ENCODE measurements around the gene GPR108. TPM values are rescaled to one million over a fixed set of nuclear protein-coding genes. Genes with fewer than 3 reads are reported as not detected.
A peak's percentile ranks its signal among the peaks of the same experiment; 100 is the strongest.

Gene GPR108
- polyA plus RNA-seq (2013), result 45.3 and 47.5 TPM in 2 replicates

- Histone ChIP-seq H2AFZ (ENCODE audit: insufficient read depth, low read length, poor library complexity) (peak within 1 kb of the TSS; percentile 87), H3K4me1 (ENCODE audit: control insufficient read depth in 1 of 2, insufficient read depth in 2 of 2, low read length in 2 of 2) (peaks cover 25 to 28% of the 10 kb centered on the region in 2 experiments), H3K18ac (ENCODE audit: low read length) (peak within 1 kb of the TSS; percentile 93), H2BK12ac (ENCODE audit: low read length) (peak within 1 kb of the TSS; percentile 68), H4K12ac (ENCODE audit: low read depth, low read length) (peak within 1 kb of the TSS; percentile 93), H3K9ac (ENCODE audit: low read length) (peak within 1 kb of the TSS; percentile 91), H3K14ac (ENCODE audit: low read length) (peak within 1 kb of the TSS; percentile 97), H3K27me3 (ENCODE audit: insufficient read depth, low read length) (no peaks in the 10 kb centered on the region), H2BK5ac (ENCODE audit: low read depth, low read length, poor library complexity) (peak within 1 kb of the TSS; percentile 98), H3K4me2 (ENCODE audit: low read length) (peak within 1 kb of the TSS; percentile 86), H2BK120ac (ENCODE audit: insufficient read depth, low read length, poor library complexity) (peak within 1 kb of the TSS; percentile 98), H4K8ac (ENCODE audit: low read depth, low read length) (peak within 1 kb of the TSS; percentile 96), H3K79me1 (ENCODE audit: low read length) (peaks cover 38% of the 10 kb centered on the region), H2AK5ac (ENCODE audit: low read length) (peak within 1 kb of the TSS; percentile 27), H3K36me3 (ENCODE audit: control insufficient read depth in 1 of 2, insufficient read depth in 2 of 2, low read length in 2 of 2) (peaks cover 11 to 16% of the 10 kb centered on the region in 2 experiments), H3K23ac (ENCODE audit: low read length) (no peak within 1 kb of the TSS), H3K79me2 (ENCODE audit: control insufficient read depth, insufficient read depth, low read length, poor library complexity) (peaks cover 19% of the 10 kb centered on the region), H3K27ac (ENCODE audit: low read depth, low read length) (peak within 1 kb of the TSS; percentile 97), H4K91ac (ENCODE audit: low read depth, low read length) (peak within 1 kb of the TSS; percentile 97), H3K9me3 (ENCODE audit: insufficient read depth, low read depth, low read length) (no peaks in the 10 kb centered on the region), H3K4me3 (ENCODE audit: low read depth, low read length) (peak within 1 kb of the TSS; percentile 79), H3K4ac (ENCODE audit: low read depth, low read length) (peak within 1 kb of the TSS; percentile 61)
- WGBS (ENCODE audit: extremely low coverage, insufficient coverage, insufficient read length), result no CpG with 5 or more reads among the region's 55 CpGs
- DNase-seq, result peak; percentile 100
These were observed at the start of gene GPR108 for GRCh38 chr19:6737284-6737872. Gene GPR108 (minus strand): TSS chr19:6737580. CDS start chr19:6737576, 4 bp downstream.

GRCh38 chr19:6779206-6779605, 41.8 kb upstream of the GPR108 start:
- Histone ChIP-seq H3K79me2 (ENCODE audit: control insufficient read depth, insufficient read depth, low read length, poor library complexity) (no peaks in the 10 kb centered on the region), H3K23ac (ENCODE audit: low read length) (no peak overlapping the region), H4K12ac (ENCODE audit: low read depth, low read length) (no peak overlapping the region), H3K4me1 (ENCODE audit: control insufficient read depth in 1 of 2, insufficient read depth in 2 of 2, low read length in 2 of 2) (peaks cover 0 to 1% of the 10 kb centered on the region in 2 experiments), H3K36me3 (ENCODE audit: control insufficient read depth in 1 of 2, insufficient read depth in 2 of 2, low read length in 2 of 2) (no peaks in the 10 kb centered on the region), H4K8ac (ENCODE audit: low read depth, low read length) (no peak overlapping the region), H3K9me3 (ENCODE audit: insufficient read depth, low read depth, low read length) (peaks cover 2% of the 10 kb centered on the region), H3K4me2 (ENCODE audit: low read length) (no peak overlapping the region), H2BK5ac (ENCODE audit: low read depth, low read length, poor library complexity) (no peak overlapping the region), H3K79me1 (ENCODE audit: low read length) (no peaks in the 10 kb centered on the region), H2AFZ (ENCODE audit: insufficient read depth, low read length, poor library complexity) (no peak overlapping the region), H3K27me3 (ENCODE audit: insufficient read depth, low read length) (no peaks in the 10 kb centered on the region), H2BK12ac (ENCODE audit: low read length) (no peak overlapping the region), H3K18ac (ENCODE audit: low read length) (no peak overlapping the region), H3K4ac (ENCODE audit: low read depth, low read length) (no peak overlapping the region), H4K91ac (ENCODE audit: low read depth, low read length) (no peak overlapping the region), H3K27ac (ENCODE audit: low read depth, low read length) (no peak overlapping the region), H3K4me3 (ENCODE audit: low read depth, low read length) (no peak overlapping the region), H3K9ac (ENCODE audit: low read length) (no peak overlapping the region), H2BK120ac (ENCODE audit: insufficient read depth, low read length, poor library complexity) (no peak overlapping the region), H3K14ac (ENCODE audit: low read length) (no peak overlapping the region), H2AK5ac (ENCODE audit: low read length) (no peak overlapping the region)
- no CpG with 5 or more reads among the region's 4 CpGs for WGBS (ENCODE audit: extremely low coverage, insufficient coverage, insufficient read length)
- DNase-seq, result no peak

- H3K4me2 ChIP-seq (ENCODE audit: low read length), result no peak overlapping the region
- no CpG with 5 or more reads among the region's 4 CpGs for WGBS (ENCODE audit: extremely low coverage, insufficient coverage, insufficient read length)
- no peak overlapping the region for H3K18ac ChIP-seq (ENCODE audit: low read length)
- H3K36me3 ChIP-seq (ENCODE audit: control insufficient read depth in 1 of 2, insufficient read depth in 2 of 2, low read length in 2 of 2), result no peaks in the 10 kb centered on the region
- H3K4ac ChIP-seq (ENCODE audit: low read depth, low read length), result no peak overlapping the region
- H3K9me3 ChIP-seq (ENCODE audit: insufficient read depth, low read depth, low read length), result peaks cover 2% of the 10 kb centered on the region
- no peak overlapping the region for H4K8ac ChIP-seq (ENCODE audit: low read depth, low read length)
- no peak overlapping the region for H3K27ac ChIP-seq (ENCODE audit: low read depth, low read length)
- H2BK12ac ChIP-seq (ENCODE audit: low read length), result no peak overlapping the region
- no peak for DNase-seq
- no peak overlapping the region for H4K12ac ChIP-seq (ENCODE audit: low read depth, low read length)
- no peak overlapping the region for H2AFZ ChIP-seq (ENCODE audit: insufficient read depth, low read length, poor library complexity)
- no peak overlapping the region for H3K23ac ChIP-seq (ENCODE audit: low read length)
- no peaks in the 10 kb centered on the region for H3K79me1 ChIP-seq (ENCODE audit: low read length)
- H2BK5ac ChIP-seq (ENCODE audit: low read depth, low read length, poor library complexity), result no peak overlapping the region
- no peaks in the 10 kb centered on the region for H3K27me3 ChIP-seq (ENCODE audit: insufficient read depth, low read length)
- no peak overlapping the region for H2BK120ac ChIP-seq (ENCODE audit: insufficient read depth, low read length, poor library complexity)
- H4K91ac ChIP-seq (ENCODE audit: low read depth, low read length), result no peak overlapping the region
- no peaks in the 10 kb centered on the region for H3K79me2 ChIP-seq (ENCODE audit: control insufficient read depth, insufficient read depth, low read length, poor library complexity)
- no peaks in the 10 kb centered on the region for H3K4me1 ChIP-seq (ENCODE audit: control insufficient read depth in 1 of 2, insufficient read depth in 2 of 2, low read length in 2 of 2)
- H2AK5ac ChIP-seq (ENCODE audit: low read length), result no peak overlapping the region
- no peak overlapping the region for H3K14ac ChIP-seq (ENCODE audit: low read length)
- no peak overlapping the region for H3K9ac ChIP-seq (ENCODE audit: low read length)
- no peak overlapping the region for H3K4me3 ChIP-seq (ENCODE audit: low read depth, low read length)
These were observed 41.0 kb upstream of the GPR108 start for GRCh38 chr19:6778386-6778785.

- Histone ChIP-seq H3K14ac (ENCODE audit: low read length) (no peak overlapping the region), H3K4ac (ENCODE audit: low read depth, low read length) (no peak overlapping the region), H2AK5ac (ENCODE audit: low read length) (no peak overlapping the region), H4K91ac (ENCODE audit: low read depth, low read length) (no peak overlapping the region), H2BK120ac (ENCODE audit: insufficient read depth, low read length, poor library complexity) (no peak overlapping the region), H3K9ac (ENCODE audit: low read length) (no peak overlapping the region), H3K27ac (ENCODE audit: low read depth, low read length) (no peak overlapping the region), H2BK5ac (ENCODE audit: low read depth, low read length, poor library complexity) (no peak overlapping the region), H4K8ac (ENCODE audit: low read depth, low read length) (no peak overlapping the region), H3K23ac (ENCODE audit: low read length) (no peak overlapping the region), H3K79me2 (ENCODE audit: control insufficient read depth, insufficient read depth, low read length, poor library complexity) (no peaks in the 10 kb centered on the region), H3K79me1 (ENCODE audit: low read length) (no peaks in the 10 kb centered on the region), H3K18ac (ENCODE audit: low read length) (no peak overlapping the region), H3K27me3 (ENCODE audit: insufficient read depth, low read length) (no peaks in the 10 kb centered on the region), H3K4me3 (ENCODE audit: low read depth, low read length) (no peak overlapping the region), H2AFZ (ENCODE audit: insufficient read depth, low read length, poor library complexity) (no peak overlapping the region), H3K4me1 (ENCODE audit: control insufficient read depth in 1 of 2, insufficient read depth in 2 of 2, low read length in 2 of 2) (no peaks in the 10 kb centered on the region), H2BK12ac (ENCODE audit: low read length) (no peak overlapping the region), H3K9me3 (ENCODE audit: insufficient read depth, low read depth, low read length) (peaks cover 2% of the 10 kb centered on the region), H4K12ac (ENCODE audit: low read depth, low read length) (no peak overlapping the region), H3K4me2 (ENCODE audit: low read length) (no peak overlapping the region), H3K36me3 (ENCODE audit: control insufficient read depth in 1 of 2, insufficient read depth in 2 of 2, low read length in 2 of 2) (no peaks in the 10 kb centered on the region)
- WGBS (ENCODE audit: extremely low coverage, insufficient coverage, insufficient read length), result no CpG with 5 or more reads among the region's 2 CpGs
- DNase-seq, result no peak
These were observed 40.1 kb upstream of the GPR108 start for GRCh38 chr19:6777434-6777833.

Measured in trophoblast cell (in vitro differentiated cells and primary cell).